AG04449 (cell line): ENCODE results near the gene ZNF519.

Experiments
- CTCF ChIA-PET: fragments of 350-600 bp; formaldehyde crosslinking; extraction: SDS; loops from one replicate; lab custom pipeline; 2021; ENCODE audit warnings: antibody characterized with exemption; lab: Yijun Ruan, JAX
- POLR2A ChIA-PET: fragments of 400-600, 350-600 bp; formaldehyde crosslinking; extraction: SDS; loops from one replicate; lab custom pipeline; 2020; ENCODE audit warnings: antibody characterized with exemption, inconsistent platforms; lab: Yijun Ruan, JAX
- DNase-seq: peaks from one replicate; pipeline ENCODE4 v3.0.0-alpha.2; 2010; ENCODE audit warnings: low read depth, low spot score
- H3K4me3 ChIP-seq: 2 replicates; pipeline ENCODE4 v1.5.1; 2011; ENCODE audit warnings: low read depth, mild to moderate bottlenecking, control low read depth, low read length
- TF ChIP-seq, protein P1 (sequence below): IDR thresholded peaks from one replicate; pipeline ENCODE4 v1.5.1; 2011; ENCODE audit warnings: mild to moderate bottlenecking, moderate library complexity, low read length, control low read depth, inconsistent platforms; ENCODE audit not compliant: insufficient read depth; ENCODE audit errors: missing control alignments

Gene ZNF519

DNA sequence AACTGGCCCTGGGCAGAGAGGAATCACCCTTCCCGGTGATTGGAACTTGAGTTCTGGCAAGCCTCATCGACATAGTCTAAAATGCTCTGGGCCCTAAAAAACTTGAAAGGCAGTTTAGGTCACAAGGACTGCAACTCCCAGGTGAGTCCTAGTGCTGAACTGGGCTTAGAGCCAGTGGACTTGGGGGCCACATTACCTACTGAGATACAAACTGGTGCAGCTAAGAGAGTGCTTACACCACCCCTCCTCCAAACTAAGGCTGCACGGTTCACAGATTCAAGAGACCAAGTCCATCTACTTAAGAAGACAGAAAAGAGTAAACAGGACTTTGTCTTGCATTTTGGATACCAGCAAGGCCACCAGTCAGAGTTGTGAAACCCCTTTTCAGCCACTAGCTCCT lies 25.3 kb downstream of the ZNF519 start:
- TF ChIP-seq, protein P1, sequence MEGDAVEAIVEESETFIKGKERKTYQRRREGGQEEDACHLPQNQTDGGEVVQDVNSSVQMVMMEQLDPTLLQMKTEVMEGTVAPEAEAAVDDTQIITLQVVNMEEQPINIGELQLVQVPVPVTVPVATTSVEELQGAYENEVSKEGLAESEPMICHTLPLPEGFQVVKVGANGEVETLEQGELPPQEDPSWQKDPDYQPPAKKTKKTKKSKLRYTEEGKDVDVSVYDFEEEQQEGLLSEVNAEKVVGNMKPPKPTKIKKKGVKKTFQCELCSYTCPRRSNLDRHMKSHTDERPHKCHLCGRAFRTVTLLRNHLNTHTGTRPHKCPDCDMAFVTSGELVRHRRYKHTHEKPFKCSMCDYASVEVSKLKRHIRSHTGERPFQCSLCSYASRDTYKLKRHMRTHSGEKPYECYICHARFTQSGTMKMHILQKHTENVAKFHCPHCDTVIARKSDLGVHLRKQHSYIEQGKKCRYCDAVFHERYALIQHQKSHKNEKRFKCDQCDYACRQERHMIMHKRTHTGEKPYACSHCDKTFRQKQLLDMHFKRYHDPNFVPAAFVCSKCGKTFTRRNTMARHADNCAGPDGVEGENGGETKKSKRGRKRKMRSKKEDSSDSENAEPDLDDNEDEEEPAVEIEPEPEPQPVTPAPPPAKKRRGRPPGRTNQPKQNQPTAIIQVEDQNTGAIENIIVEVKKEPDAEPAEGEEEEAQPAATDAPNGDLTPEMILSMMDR: no peak
- ChIA-PET CTCF (no interaction called here), POLR2A (no interaction called here)
- DNase-seq: no peak
- no peak overlapping the region for H3K4me3 ChIP-seq

DNA sequence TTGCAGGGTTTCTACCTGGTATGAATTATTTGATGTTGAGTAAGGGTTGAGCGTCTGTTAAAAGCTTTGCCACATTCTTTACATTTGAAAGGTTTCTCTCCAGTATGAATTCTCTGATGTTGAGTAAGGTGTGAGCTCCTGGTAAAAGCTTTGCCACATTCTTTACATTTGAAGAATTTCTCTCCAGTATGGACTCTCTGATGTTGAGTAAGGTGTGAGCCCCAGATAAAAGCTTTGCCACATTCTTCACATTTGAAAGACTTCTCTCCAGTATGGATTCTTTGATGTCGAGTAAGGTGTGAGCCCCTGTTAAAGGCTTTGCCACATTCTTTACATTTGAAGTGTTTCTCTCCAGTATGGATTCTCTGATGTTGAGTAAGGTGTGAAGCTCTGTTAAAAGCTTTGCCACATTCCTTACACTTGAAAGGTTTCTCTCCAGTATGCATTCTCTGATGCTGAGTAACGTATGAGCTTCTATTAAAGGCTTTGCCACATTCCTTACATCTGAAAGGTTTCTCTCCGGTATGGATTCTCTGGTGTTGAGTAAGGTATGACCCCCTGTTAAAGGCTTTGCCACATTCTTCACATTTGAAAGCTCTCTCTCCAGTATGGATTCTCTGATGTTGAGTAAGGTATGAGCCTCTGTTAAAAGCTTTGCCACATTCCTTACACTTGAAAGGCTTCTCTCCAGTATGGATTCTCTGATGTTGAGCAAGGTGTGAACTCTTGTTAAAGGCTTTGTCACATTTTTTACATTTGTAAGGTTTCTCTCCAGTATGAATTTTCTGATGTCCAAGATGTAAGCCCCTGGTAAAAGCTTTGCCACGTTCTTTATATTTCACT lies 27.1 kb downstream of the ZNF519 start:
- POLR2A ChIA-PET: no interaction called here
- H3K4me3 ChIP-seq: no peak overlapping the region
- TF ChIP-seq, protein P1: no peak
- CTCF ChIA-PET: interaction anchor here (0.7 to 0.8 kb wide), 2 partner anchors 18 kb away, joined by 3 to 4 read pairs; no protein-coding TSS in a partner anchor
- no peak for DNase-seq

DNA sequence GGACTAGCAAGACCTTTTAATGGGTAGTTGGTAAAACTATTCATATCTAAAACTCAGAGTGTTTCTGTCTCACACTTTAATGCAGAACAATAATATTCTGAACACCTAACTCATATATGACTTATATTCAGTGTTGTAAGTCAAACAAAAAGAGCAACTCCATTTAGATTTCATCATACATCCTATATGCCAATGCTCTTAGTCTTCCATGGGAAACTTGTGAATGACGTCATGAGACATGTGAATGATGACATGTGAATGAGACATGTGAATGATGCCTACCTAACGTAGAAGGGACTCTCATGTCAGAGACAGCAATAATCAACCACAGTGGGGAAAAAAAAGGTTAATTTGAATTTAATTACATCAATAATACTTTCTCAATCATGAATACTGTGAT lies 28.0 kb downstream of the ZNF519 start:
- TF ChIP-seq, protein P1: no peak
- POLR2A ChIA-PET: no interaction called here
- H3K4me3 ChIP-seq: no peak overlapping the region
- CTCF ChIA-PET: interaction anchor here (0.7 kb wide), 1 partner anchor 17 kb away, joined by 4 read pairs; no protein-coding TSS in a partner anchor
- no peak for DNase-seq

DNA sequence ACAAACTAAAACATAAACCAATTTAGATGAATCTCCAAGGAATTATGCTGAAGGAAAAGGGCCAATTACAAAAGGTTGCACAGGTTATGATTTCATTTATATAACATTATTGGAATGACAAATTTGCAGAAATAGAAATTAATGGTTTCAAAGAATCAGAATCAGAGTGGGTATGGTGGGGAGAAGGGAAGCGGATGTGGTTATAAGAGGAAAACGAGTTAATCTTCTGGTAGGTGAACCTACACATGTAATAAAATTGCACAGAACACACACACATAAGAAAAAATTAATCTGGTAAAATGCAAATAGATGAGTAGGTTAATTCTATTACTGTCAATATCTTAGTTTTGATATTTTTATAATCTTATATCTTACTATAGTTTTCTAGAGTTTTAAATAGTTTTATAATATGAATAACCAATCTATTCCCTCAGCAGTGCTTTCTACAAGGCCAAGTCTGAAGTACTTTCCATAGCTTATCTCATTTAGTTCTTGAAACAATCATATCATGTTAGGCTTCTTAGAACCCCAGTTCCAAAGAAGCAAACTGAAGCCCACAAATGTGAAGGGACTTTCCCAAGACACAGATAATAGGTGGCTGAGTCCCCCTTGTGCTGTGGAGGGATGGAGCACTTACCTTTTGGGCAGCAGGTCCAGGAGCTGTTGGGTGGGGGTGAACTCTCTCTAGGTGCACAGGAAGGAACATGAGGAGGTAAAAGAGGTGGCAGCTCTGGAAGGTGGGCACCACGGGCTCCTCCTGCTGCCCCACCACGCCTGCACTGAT lies 31.5 kb downstream of the ZNF519 start:
- ChIA-PET POLR2A (no interaction called here), CTCF (interaction anchor here (2.5 kb wide), 1 partner anchor 14 kb away, joined by 12 read pairs; no protein-coding TSS in a partner anchor)
- DNase-seq: no peak
- no peak overlapping the region for H3K4me3 ChIP-seq
- TF ChIP-seq, protein P1: no peak

DNA sequence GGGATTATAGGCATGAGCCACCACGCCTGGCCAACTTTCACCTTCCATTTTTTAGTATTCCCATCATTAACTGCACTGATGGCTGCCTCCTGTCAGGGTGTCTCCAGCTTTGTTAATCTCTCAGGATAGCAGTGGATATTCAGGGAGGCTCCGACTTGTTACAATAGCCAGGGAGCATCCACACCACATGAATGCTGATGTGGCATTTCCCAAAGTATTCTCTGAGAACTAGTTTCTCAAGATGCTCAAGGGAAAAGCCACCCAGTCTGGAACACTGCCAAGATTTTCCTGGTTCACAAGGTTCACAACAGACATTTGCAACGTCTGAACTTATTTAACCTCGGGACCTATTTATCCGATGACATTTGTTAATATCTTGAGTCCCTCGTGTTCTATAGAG lies 33.8 kb downstream of the ZNF519 start:
- TF ChIP-seq, protein P1: no peak
- CTCF ChIA-PET: interaction anchor here (1.1 kb wide), 1 partner anchor 11 kb away, joined by 7 read pairs; no protein-coding TSS in a partner anchor
- DNase-seq: no peak
- POLR2A ChIA-PET: no interaction called here
- H3K4me3 ChIP-seq: no peak overlapping the region

DNA sequence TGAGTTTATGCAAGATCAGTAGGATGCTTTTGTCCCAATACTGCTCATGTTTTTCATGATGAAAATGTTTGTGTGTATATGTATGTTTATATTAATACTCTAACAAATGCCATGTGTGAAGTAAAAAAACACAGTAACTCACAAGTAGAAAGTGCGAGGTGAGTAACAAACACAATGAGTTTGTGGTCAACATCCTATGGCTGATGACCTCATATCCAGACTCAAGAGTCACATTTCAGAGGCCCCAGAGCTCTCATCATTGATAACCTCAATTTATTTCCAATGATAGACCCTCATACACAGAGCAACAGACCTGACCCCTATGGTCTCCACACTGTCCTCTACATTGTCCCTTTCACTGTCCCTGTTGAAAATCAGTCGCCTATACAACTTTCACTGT lies 34.5 kb downstream of the ZNF519 start:
- no peak for DNase-seq
- TF ChIP-seq, protein P1: no peak
- no peak overlapping the region for H3K4me3 ChIP-seq
- CTCF ChIA-PET: interaction anchor here (1.1 kb wide), 1 partner anchor 11 kb away, joined by 7 read pairs; no protein-coding TSS in a partner anchor
- POLR2A ChIA-PET: no interaction called here
